ENCODE measurements around the gene USH1G.

The USH1G gene

GRCh38 chr17:74868251-74868907, 54.7 kb downstream of the USH1G start:
- Histone ChIP-seq H3K4me1 (ENCODE audit: insufficient read depth, low read length, severe bottlenecking) (peaks cover 7% of the 10 kb centered on the region), H3K79me2 (ENCODE audit: insufficient read depth, low read length) (no peaks in the 10 kb centered on the region), H3K9me3 (ENCODE audit: low read length) (no peaks in the 10 kb centered on the region), H3K27ac (ENCODE audit: low read depth, low read length, poor library complexity, severe bottlenecking) (no peak overlapping the region), H2AFZ (ENCODE audit: low read length) (no peak overlapping the region), H3K9ac (ENCODE audit: low read length) (no peak overlapping the region), H4K20me1 (ENCODE audit: insufficient read depth, low read length) (no peaks in the 10 kb centered on the region), H3F3A (ENCODE audit: insufficient read depth, low read length) (no peaks in the 10 kb centered on the region), H3K4me2 (ENCODE audit: low read length) (no peak overlapping the region), H3K9me2 (ENCODE audit: low read depth, low read length) (no peaks in the 10 kb centered on the region), H3K36me3 (ENCODE audit: insufficient read depth, low read length) (no peaks in the 10 kb centered on the region), H3K27me3 (ENCODE audit: insufficient read depth, low read length) (no peaks in the 10 kb centered on the region), H3K4me3 (ENCODE audit: low read depth, low read length, poor library complexity, severe bottlenecking) (no peak overlapping the region)
- TF ChIP-seq EZH2 (IDR thresholded peaks at IDR 0.05; ENCODE audit: borderline replicate concordance, low read length) (no peak), CTCF (IDR thresholded peaks at IDR 0.05; ENCODE audit: low read length) (no peak)

- no peak overlapping the region for H3K27ac ChIP-seq (ENCODE audit: low read depth, low read length, poor library complexity, severe bottlenecking)
- TF ChIP-seq EZH2 (IDR thresholded peaks at IDR 0.05; ENCODE audit: borderline replicate concordance, low read length) (no peak), CTCF (IDR thresholded peaks at IDR 0.05; ENCODE audit: low read length) (no peak)
- no peaks in the 10 kb centered on the region for H3K79me2 ChIP-seq (ENCODE audit: insufficient read depth, low read length)
- H3K27me3 ChIP-seq (ENCODE audit: insufficient read depth, low read length): no peaks in the 10 kb centered on the region; the same call in 1 of the 2 replicates
- no peak overlapping the region for H3K9ac ChIP-seq (ENCODE audit: low read length)
- no peaks in the 10 kb centered on the region for H3K36me3 ChIP-seq (ENCODE audit: insufficient read depth, low read length)
- H3K4me1 ChIP-seq (ENCODE audit: insufficient read depth, low read length, severe bottlenecking): no peaks in the 10 kb centered on the region
- no peak overlapping the region for H2AFZ ChIP-seq (ENCODE audit: low read length)
- no peaks in the 10 kb centered on the region for H3F3A ChIP-seq (ENCODE audit: insufficient read depth, low read length)
- H3K4me3 ChIP-seq (ENCODE audit: low read depth, low read length, poor library complexity, severe bottlenecking): no peak overlapping the region
- no peaks in the 10 kb centered on the region for H3K9me3 ChIP-seq (ENCODE audit: low read length)
- no peaks in the 10 kb centered on the region for H3K9me2 ChIP-seq (ENCODE audit: low read depth, low read length)
- no peak overlapping the region for H3K4me2 ChIP-seq (ENCODE audit: low read length)
- H4K20me1 ChIP-seq (ENCODE audit: insufficient read depth, low read length): no peaks in the 10 kb centered on the region
These were observed 56.7 kb downstream of the USH1G start for GRCh38 chr17:74866198-74866835.

All from OCI-LY1 (cell line).